GM23248 (cell line): ENCODE data around the gene SUGCT. TPM values are rescaled to one million over a fixed set of nuclear protein-coding genes. Genes with fewer than 3 reads are reported as not detected.

Experiments used
- DNase-seq: peaks from one replicate; pipeline ENCODE4 v3.0.0-alpha.2; 2015
- H2AFZ ChIP-seq: fragments of 200-600 bp; sonication (generic); 2 replicates; pipeline ENCODE4 v1.6.1; 2016; ENCODE audit warnings: antibody characterized with exemption
- H3F3A ChIP-seq: fragments of 200-600 bp; sonication (generic); 2 replicates; pipeline ENCODE4 v1.6.1; 2016; ENCODE audit warnings: mild to moderate bottlenecking, antibody characterized with exemption, mixed run types; ENCODE audit not compliant: insufficient read depth
- H3K27ac ChIP-seq: fragments of 200-600 bp; sonication (generic); 2 replicates; pipeline ENCODE4 v1.5.1; 2016; ENCODE audit warnings: mild to moderate bottlenecking
- H3K27me3 ChIP-seq: fragments of 200-600 bp; sonication (generic); replicated peaks from 2 replicates; pipeline ENCODE4 v1.6.1; 2016; ENCODE audit warnings: mild to moderate bottlenecking; ENCODE audit not compliant: insufficient read depth
- H3K36me3 ChIP-seq: fragments of 200-600 bp; sonication (generic); 2 replicates; pipeline ENCODE4 v1.6.1; 2016; ENCODE audit warnings: low read depth, mild to moderate bottlenecking
- H3K4me1 ChIP-seq: fragments of 200-600 bp; sonication (generic); 2 replicates; pipeline ENCODE4 v1.6.1; 2016; ENCODE audit warnings: mild to moderate bottlenecking; ENCODE audit not compliant: insufficient read depth
- H3K4me2 ChIP-seq: fragments of 200-600 bp; sonication (generic); one replicate; pipeline ENCODE4 v1.6.1; 2016; ENCODE audit warnings: mild to moderate bottlenecking; ENCODE audit not compliant: unreplicated experiment
- H3K4me3 ChIP-seq: fragments of 200-600 bp; sonication (generic); 2 replicates; pipeline ENCODE4 v1.5.1; 2016; ENCODE audit warnings: mild to moderate bottlenecking
- H3K79me2 ChIP-seq: fragments of 200-600 bp; sonication (generic); 2 replicates; pipeline ENCODE4 v1.6.1; 2016; ENCODE audit warnings: mild to moderate bottlenecking; ENCODE audit not compliant: insufficient read depth
- H3K9ac ChIP-seq: fragments of 200-600 bp; sonication (generic); 2 replicates; pipeline ENCODE4 v1.6.1; 2016; ENCODE audit warnings: mild to moderate bottlenecking
- H3K9me2 ChIP-seq: fragments of 200-600 bp; sonication (generic); 2 replicates; pipeline ENCODE4 v1.6.1; 2016; ENCODE audit warnings: mixed run types, mild to moderate bottlenecking, moderate library complexity; ENCODE audit not compliant: insufficient read depth
- H3K9me3 ChIP-seq: fragments of 200-600 bp; sonication (generic); one replicate; pipeline ENCODE4 v1.6.1; 2017; ENCODE audit warnings: low read depth
- H4K20me1 ChIP-seq: fragments of 200-600 bp; sonication (generic); 2 replicates; pipeline ENCODE4 v1.6.0; 2016; ENCODE audit not compliant: insufficient read depth
- EZH2 ChIP-seq: fragments of 200-600 bp; sonication (generic); IDR thresholded peaks from 2 replicates; pipeline ENCODE4 v1.6.1; 2018; ENCODE audit warnings: antibody characterized with exemption, mild to moderate bottlenecking; ENCODE audit not compliant: insufficient read depth, poor library complexity, severe bottlenecking
- EZH2phosphoT487 ChIP-seq: fragments of 200-600 bp; sonication (generic); IDR thresholded peaks from 2 replicates; pipeline ENCODE4 v1.6.1; 2018; ENCODE audit warnings: antibody characterized with exemption, moderate library complexity, mild to moderate bottlenecking, low read depth; ENCODE audit not compliant: insufficient read depth
- WGBS, 2 experiments: methylation state at CpG; one replicate each; pipeline ENCODE4 v1.1.6; 2015 to 2017; ENCODE audit warnings: low lambda C conversion rate in 2 of 2, low coverage in 1 of 2; ENCODE audit errors: missing lambda C conversion rate in 2 of 2; 5-methylcytosine and 5-hydroxymethylcytosine counted together
- in situ Hi-C: fragments of 300-500 bp; cut with MboI; formaldehyde crosslinking; loops from 2 replicates; pipeline ENCODE4 v1.15.0; 2020
- polyA plus RNA-seq: library from polyadenylated mRNA; unstranded; fragments of >200 nt; fragmentation: Nextera tagmentation; extraction: Ambion mirVana; gene quantifications from 2 replicates; pipeline ENCODE4 v1.2.1, GENCODE V29; 2016
- total RNA-seq: library from RNA; depleted of rRNA; stranded (reverse); fragments of >200 nt; shearing (Covaris generic); gene quantifications from 2 replicates; pipeline ENCODE4 v1.2.3, GENCODE V29; 2014

The SUGCT gene
- total and polyA plus RNA-seq, 2 experiments from 2014 or later = 2.2 to 7.1 TPM

GRCh38 chr7:40560672-40561071, 425.9 kb downstream of the SUGCT start:
- H3K79me2 ChIP-seq = no peaks in the 10 kb centered on the region
- no peaks in the 10 kb centered on the region for H3F3A ChIP-seq
- no peak overlapping the region for H3K4me2 ChIP-seq
- no peaks in the 10 kb centered on the region for H3K4me1 ChIP-seq
- H2AFZ ChIP-seq = no peak overlapping the region
- no peaks in the 10 kb centered on the region for H3K36me3 ChIP-seq
- no peaks in the 10 kb centered on the region for H3K9me3 ChIP-seq
- H3K4me3 ChIP-seq = no peak overlapping the region
- no peak for DNase-seq
- no peaks in the 10 kb centered on the region for H3K27me3 ChIP-seq
- in situ Hi-C loops = no loop called here
- no peak overlapping the region for H3K27ac ChIP-seq
- TF ChIP-seq EZH2 (no peak), EZH2phosphoT487 (no peak)
- H4K20me1 ChIP-seq = no peaks in the 10 kb centered on the region
- WGBS, 2 experiments = 95 to 97% methylated on average over 1 of the region's 1 CpG
- H3K9ac ChIP-seq = no peak overlapping the region
- no peaks in the 10 kb centered on the region for H3K9me2 ChIP-seq

DNA sequence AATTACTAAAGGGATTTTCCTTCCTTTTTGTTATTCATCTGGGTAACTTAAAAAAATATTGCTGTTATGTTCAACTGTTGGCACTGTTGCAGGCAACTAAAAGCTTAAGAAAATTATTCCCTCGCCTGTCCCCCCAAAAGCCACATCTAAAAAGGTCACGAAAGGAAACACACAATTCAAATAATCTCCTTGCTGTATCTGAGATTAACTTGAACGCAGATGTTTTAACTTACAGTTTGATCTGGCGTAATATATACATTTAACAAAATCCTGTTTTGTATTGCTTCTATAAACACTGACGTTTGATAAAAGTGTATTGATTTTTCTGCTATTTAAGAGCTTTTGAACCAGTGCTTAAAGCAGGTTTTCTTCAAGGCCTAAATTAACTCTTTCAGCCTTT, 432.1 kb downstream of the SUGCT start:
- no peaks in the 10 kb centered on the region for H3K9me3 ChIP-seq
- H3K4me1 ChIP-seq = peaks cover 10% of the 10 kb centered on the region
- peaks cover 20% of the 10 kb centered on the region for H3F3A ChIP-seq
- DNase-seq = no peak
- H3K4me2 ChIP-seq = no peak overlapping the region
- no peak for TF ChIP-seq EZH2
- no peak for TF ChIP-seq EZH2phosphoT487
- peaks cover 5% of the 10 kb centered on the region; the same call in 1 of the 2 replicates for H3K27me3 ChIP-seq
- no peak overlapping the region for H3K4me3 ChIP-seq
- no peaks in the 10 kb centered on the region for H3K36me3 ChIP-seq
- H3K9me2 ChIP-seq = no peaks in the 10 kb centered on the region
- WGBS, 2 experiments = 95 to 96% methylated on average over 5 of the region's 5 CpGs
- in situ Hi-C loops = no loop called here
- no peak overlapping the region for H3K9ac ChIP-seq
- H2AFZ ChIP-seq = no peak overlapping the region
- H3K79me2 ChIP-seq = no peaks in the 10 kb centered on the region
- H4K20me1 ChIP-seq = no peaks in the 10 kb centered on the region
- H3K27ac ChIP-seq = no peak overlapping the region

GRCh38 chr7:40569326-40569725, 434.5 kb downstream of the SUGCT start:
- Histone ChIP-seq H2AFZ (no peak overlapping the region), H3K79me2 (no peaks in the 10 kb centered on the region), H3K4me1 (peaks cover 23% of the 10 kb centered on the region), H3K9ac (no peak overlapping the region), H4K20me1 (no peaks in the 10 kb centered on the region), H3K4me3 (no peak overlapping the region), H3K36me3 (no peaks in the 10 kb centered on the region), H3K4me2 (no peak overlapping the region), H3F3A (peaks cover 31% of the 10 kb centered on the region), H3K27me3 (peaks cover 5% of the 10 kb centered on the region; the same call in 1 of the 2 replicates), H3K27ac (no peak overlapping the region), H3K9me2 (no peaks in the 10 kb centered on the region), H3K9me3 (no peaks in the 10 kb centered on the region)
- TF ChIP-seq EZH2phosphoT487 (no peak), EZH2 (no peak)
- no peak for DNase-seq
- 96 to 99% methylated on average over 3 of the region's 3 CpGs for WGBS, 2 experiments
- in situ Hi-C loops = no loop called here

DNA sequence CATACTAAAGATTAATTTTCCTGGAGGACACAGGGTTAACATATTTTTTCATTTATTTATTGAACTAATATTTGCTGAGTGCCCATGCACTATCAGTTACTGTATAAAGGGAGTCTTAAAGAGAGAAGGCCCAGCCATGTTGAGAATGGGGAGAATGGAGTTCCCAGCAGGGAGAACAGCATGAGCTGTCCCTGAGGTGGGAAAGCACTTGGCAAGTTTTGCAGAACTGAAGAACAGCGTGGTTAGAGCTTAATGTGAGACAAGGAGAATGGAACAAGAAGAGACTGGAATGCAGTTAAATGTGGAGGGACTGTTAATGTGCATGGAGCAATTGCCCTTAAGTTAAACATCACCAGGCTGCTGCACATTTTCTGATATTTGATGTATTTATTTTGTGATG, 435.4 kb downstream of the SUGCT start:
- WGBS, 2 experiments = 79 to 81% methylated on average over 1 of the region's 1 CpG
- DNase-seq = peak; percentile 46
- in situ Hi-C loops = no loop called here

GRCh38 chr7:40571796-40572195, 437.0 kb downstream of the SUGCT start:
- Histone ChIP-seq H3K27ac (peak overlapping the region; percentile 4; the same call in 1 of the 2 replicates), H3K4me3 (no peak overlapping the region), H3K4me2 (peak overlapping the region; percentile 24)

More for the DNA sequence above, 435.4 kb downstream of the SUGCT start:
- Histone ChIP-seq H4K20me1 (no peaks in the 10 kb centered on the region), H3K9me3 (no peaks in the 10 kb centered on the region), H3K27ac (no peak overlapping the region), H3K36me3 (no peaks in the 10 kb centered on the region), H3K4me2 (no peak overlapping the region), H2AFZ (no peak overlapping the region), H3K4me1 (peaks cover 23% of the 10 kb centered on the region), H3K9ac (no peak overlapping the region), H3K9me2 (no peaks in the 10 kb centered on the region), H3K79me2 (no peaks in the 10 kb centered on the region), H3K4me3 (no peak overlapping the region), H3F3A (peaks cover 31% of the 10 kb centered on the region), H3K27me3 (peaks cover 5% of the 10 kb centered on the region; the same call in 1 of the 2 replicates)
- TF ChIP-seq EZH2 (no peak), EZH2phosphoT487 (no peak)

More at GRCh38 chr7:40571796-40572195, 437.0 kb downstream of the SUGCT start:
- H2AFZ ChIP-seq = no peak overlapping the region
- DNase-seq = peak; percentile 86
- H3K36me3 ChIP-seq = no peaks in the 10 kb centered on the region
- H3K79me2 ChIP-seq = no peaks in the 10 kb centered on the region
- H3K27me3 ChIP-seq = peaks cover 5% of the 10 kb centered on the region; the same call in 1 of the 2 replicates
- TF ChIP-seq EZH2 = no peak
- peak; percentile 100 for TF ChIP-seq EZH2phosphoT487
- H3K9me3 ChIP-seq = no peaks in the 10 kb centered on the region
- no peaks in the 10 kb centered on the region for H3K9me2 ChIP-seq
- in situ Hi-C loops = no loop called here
- WGBS, 2 experiments = 2 to 3% methylated on average over 5 of the region's 5 CpGs
- no peaks in the 10 kb centered on the region for H4K20me1 ChIP-seq
- no peak overlapping the region for H3K9ac ChIP-seq
- H3F3A ChIP-seq = peaks cover 31% of the 10 kb centered on the region
- peaks cover 23% of the 10 kb centered on the region for H3K4me1 ChIP-seq
